Stimulated activated CD8-positive, alpha-beta memory T cell treated with anti-CD3 and anti-CD28 coated beads, Interleukin-4, amount 100 ng/mL, for 24 hours (primary cell): ENCODE results near the gene CRELD1.
"Not testable (repeated sequence)": the region's sequence is repeated elsewhere in the genome, so short reads cannot be mapped to it uniquely, and the experiment has no call there.

Source experiments
- DNase-seq: peaks from one replicate; pipeline ENCODE4 v3.0.0-alpha.2; 2020; ENCODE audit warnings: low read depth

Gene CRELD1, protein sequence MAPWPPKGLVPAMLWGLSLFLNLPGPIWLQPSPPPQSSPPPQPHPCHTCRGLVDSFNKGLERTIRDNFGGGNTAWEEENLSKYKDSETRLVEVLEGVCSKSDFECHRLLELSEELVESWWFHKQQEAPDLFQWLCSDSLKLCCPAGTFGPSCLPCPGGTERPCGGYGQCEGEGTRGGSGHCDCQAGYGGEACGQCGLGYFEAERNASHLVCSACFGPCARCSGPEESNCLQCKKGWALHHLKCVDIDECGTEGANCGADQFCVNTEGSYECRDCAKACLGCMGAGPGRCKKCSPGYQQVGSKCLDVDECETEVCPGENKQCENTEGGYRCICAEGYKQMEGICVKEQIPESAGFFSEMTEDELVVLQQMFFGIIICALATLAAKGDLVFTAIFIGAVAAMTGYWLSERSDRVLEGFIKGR

GRCh38 chr3:9933561-9934234 lies at the start of gene CRELD1:
CRELD1 (plus strand) TSS chr3:9933834; CDS start chr3:9934439, 605 bp downstream.
- peak; percentile 94 for DNase-seq

- DNase-seq = no peak
These were observed 49.0 kb upstream of the CRELD1 start for GRCh38 chr3:9884555-9885165.

DNA sequence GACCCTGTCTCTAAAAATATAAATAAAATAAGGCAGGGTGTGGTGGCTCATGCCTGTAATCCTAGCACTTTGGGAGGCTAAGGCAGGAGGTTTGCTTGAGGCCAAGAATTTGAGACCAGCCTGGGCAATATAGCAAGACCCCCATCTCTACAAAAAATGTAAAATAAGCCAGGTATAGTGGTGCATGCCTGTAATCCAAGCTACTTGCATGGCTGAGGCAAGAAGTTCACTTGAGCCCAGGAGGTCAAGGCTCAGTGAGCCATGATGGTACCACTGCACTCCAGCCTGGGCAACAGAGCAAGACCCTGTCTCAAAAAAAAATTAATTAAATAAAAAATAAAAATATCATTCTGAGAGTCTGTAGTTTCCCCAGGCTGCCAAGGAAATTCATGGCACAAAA lies 47.3 kb upstream of the CRELD1 start:
- no peak for DNase-seq

- no peak for DNase-seq
These were observed 46.2 kb upstream of the CRELD1 start for GRCh38 chr3:9887480-9887879.

DNA sequence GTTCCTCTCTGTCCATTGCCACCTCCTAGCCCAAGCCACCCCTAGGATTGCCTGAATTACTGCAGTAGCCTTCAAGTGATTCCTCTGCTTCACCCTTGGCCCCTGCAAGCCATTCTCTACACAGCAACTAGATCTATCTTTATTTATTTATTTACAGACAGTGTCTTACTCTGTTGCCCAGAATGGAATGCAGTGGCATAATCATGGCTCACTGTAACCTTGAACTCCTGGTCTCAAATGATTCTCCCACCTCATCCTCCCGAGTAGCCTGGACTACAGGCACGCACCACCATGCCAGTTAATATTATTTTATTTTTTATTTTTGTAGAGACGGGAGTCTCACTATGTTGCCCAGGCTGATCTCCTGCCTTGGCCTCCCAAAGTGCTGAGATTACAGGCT lies 45.1 kb upstream of the CRELD1 start:
- no peak for DNase-seq

GRCh38 chr3:9889405-9889804 lies 44.2 kb upstream of the CRELD1 start:
- DNase-seq = no peak

- peak; percentile 84 for DNase-seq
These were observed 43.2 kb upstream of the CRELD1 start, which contains the start of gene JAGN1 for GRCh38 chr3:9890249-9891071. JAGN1 (plus strand) TSS chr3:9890610; CDS start chr3:9890723, 113 bp downstream.

- DNase-seq = no peak
These were observed 42.5 kb upstream of the CRELD1 start for GRCh38 chr3:9891072-9891622.

- no peak for DNase-seq
These were observed 39.9 kb upstream of the CRELD1 start for GRCh38 chr3:9893739-9894138.

DNA sequence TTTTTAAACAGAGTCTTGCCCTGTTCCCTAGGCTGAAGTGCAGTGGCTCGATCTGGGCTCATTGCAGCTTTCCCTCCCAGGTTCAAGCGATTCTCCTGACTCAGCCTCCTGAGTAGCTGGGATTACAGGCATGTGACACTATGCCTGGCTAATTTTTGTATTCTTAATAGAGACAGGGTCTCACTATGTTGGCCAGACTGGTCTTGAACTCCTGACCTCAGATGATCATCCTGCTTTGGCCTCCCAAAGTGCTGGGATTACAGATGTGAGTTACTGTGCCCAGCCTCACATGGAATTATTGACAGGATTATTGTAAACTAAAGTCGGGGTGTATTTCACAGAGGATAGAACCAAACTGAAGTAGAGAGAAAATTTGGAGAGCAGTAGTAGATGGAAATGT lies 37.9 kb upstream of the CRELD1 start:
- not testable (repeated sequence) for DNase-seq

GRCh38 chr3:9896755-9897407 lies 36.8 kb upstream of the CRELD1 start:
- not testable (repeated sequence) for DNase-seq

DNA sequence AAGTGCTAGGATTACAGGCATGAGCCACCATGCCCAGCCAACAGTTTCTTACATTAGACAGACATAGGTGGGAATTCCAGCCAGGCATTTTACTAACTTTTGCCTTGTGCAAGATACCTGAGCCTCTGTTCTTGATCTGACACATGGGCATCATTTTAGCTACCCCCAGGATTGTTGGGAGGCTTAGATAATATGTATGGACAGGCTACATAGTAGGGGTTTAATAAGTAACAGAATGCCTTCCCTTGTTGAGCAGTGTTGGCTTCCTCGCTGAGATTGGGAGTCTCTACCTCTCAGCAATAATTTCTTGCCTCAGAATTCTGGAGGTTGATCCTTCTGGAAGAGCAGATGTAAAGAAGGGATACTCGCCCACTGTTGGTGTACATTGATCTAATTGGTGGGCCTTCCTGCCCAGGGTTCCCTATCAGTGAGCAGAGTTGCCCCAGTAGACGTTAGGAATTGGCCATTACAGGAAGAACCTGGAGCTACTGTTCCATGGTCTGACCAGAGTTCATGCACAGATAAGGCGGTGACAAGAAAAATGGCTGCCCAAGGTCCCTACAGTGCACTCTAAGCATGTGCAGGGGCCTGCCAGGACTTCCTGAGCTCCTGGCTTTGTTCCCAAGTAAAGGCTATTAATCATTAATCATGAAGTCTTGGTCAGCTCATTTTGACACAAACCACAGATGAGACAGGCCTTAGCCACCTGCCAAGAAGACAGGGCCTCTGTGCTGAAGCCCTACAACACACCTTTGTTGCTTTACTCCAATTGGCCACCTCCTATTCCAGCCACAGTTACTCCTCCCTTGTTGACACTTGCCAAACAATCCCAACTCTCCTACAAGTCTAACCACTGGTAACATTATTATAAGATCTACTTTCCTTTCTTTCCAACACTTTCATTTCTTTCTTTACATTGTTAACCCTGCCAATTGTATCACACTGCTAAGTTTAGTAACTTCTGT lies 35.9 kb upstream of the CRELD1 start:
- no peak for DNase-seq

DNA sequence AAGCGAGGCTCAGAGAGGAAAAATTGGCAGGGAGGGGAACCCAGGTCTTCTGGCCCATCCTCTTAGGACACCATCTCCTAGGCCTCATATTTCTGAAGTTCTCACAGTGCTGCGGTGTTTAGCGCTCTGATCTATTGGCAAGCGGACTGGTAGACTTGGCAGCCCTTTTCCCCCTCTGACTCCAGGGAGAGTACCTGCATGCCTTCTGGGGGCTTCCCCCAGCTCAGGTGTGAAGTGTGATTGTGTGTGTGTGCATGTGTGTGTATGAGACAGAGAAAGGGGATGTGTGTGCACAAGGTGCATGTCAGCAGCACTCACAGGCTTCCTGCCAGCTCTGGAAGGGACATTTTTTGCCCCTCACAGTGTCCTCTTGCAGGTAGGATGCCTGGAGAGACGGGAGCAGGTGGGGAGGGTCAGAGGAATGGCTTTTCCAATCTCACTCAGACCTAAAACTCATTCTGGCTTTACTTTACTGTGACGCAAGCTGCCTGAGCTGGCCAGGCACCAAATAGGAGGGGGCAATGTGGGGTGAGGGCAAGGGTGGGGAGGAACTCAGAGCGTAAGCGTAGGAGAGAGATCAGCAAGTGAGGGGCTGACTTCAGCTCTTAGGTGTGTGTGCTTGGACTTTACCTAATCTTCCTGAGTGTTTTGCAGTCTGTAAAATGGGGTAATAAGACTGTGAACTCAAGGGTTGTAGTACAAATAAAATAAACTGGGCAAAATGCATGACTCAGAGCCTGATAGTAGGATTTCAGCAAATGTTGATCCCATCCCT lies 35.0 kb upstream of the CRELD1 start:
- DNase-seq = no peak

DNA sequence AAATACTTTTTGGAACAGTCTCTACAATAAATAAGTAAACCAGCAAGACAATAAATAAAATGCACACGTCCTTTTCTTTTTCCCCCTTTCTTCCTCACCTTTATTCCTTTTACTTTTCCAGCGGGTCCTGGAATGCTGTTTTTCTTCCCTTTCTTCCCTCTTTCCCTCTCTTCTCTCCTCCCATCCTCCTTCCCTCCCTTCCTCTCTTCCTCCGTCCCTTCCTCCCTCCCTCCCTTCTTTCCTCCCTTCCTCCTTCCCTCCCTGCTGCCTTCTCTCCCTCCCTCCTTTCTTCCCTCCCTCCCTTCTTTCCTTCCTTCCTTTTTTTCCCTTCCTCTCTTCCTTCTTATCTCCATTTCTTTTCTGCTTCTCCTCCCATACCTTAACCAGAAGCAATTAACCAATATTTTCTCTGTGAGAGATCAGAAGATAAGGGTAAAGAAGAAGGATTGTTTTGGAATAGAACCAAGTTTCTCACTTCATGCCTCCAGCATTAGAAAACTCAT lies 34.3 kb upstream of the CRELD1 start:
- DNase-seq = no peak

GRCh38 chr3:9900965-9901415 lies 32.6 kb upstream of the CRELD1 start:
- DNase-seq = not testable (repeated sequence)

DNA sequence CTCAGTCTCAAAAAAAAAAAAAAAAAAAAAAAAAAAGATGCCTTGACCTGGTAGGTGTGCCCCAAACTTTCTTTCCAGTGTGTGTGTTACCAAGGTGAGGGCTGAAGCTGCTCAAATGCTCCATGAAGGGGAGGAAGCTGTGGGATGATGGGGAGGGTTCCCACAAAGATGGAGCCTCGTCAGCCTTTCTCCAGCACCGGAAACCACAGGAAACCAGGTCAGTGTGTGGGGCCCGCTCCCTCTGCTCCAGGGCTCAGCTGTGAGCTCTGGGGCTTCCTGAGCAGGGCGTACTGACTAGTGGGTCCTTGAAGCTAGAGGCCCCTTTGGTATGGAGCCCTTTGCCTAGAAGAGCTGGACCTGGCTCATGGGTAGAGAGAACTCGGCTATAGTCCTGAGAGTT lies 31.7 kb upstream of the CRELD1 start:
- no peak for DNase-seq

GRCh38 chr3:9902372-9903237 lies 31.0 kb upstream of the CRELD1 start, which contains the start of gene IL17RE:
IL17RE (plus strand) TSS chr3:9902848; CDS start chr3:9902933, 85 bp downstream.
- DNase-seq = no peak

GRCh38 chr3:9903238-9903624 lies 30.4 kb upstream of the CRELD1 start:
- DNase-seq = no peak
